WI38 (cell line): ENCODE results near the gene PSTPIP2.

Experiments
- H3K4me3 ChIP-seq: 2 replicates; pipeline ENCODE4 v1.5.1; 2011; ENCODE audit warnings: low read depth, mild to moderate bottlenecking, control low read depth, low read length
- TF ChIP-seq, protein P1 (sequence below): IDR thresholded peaks from 2 replicates; pipeline ENCODE4 v1.5.1; 2012; ENCODE audit warnings: low read depth, mild to moderate bottlenecking, control low read depth, low read length

The PSTPIP2 gene

DNA sequence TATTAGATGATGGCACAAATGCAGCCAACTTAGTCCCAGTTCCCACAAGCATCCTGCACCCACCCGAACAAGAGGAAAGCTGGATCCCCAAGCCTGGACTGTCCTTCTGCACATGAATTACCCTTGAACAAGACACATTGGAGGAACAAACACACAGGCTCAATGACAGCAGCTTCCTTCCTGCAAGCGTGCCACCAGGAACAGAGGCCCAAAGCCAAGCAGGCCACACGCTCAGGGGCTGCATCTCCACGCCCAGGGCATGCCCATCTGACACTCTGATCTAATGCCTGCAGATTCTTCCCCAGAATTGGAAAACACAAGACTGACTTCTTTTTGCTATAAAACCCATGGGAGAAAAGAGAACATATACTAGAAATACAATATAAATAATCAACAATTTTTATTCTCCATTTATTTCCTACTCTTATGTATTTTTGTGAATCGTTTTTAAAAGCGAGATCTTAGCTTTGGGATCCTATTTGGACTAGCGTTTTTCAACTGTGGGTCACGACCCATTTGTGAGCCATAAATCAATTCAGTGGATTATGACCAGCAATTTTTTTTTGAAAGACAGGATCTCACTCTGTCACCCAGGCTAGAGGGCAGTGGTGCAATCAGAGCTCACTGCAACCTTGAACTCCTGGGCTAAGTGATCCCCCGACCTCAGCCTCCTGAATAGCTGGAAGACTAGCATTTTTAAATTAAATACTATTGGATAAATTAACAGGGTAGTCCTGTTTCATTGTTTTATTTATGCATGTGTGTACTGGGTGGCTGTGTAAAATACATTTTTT lies 34.4 kb downstream of the PSTPIP2 start:
- TF ChIP-seq, protein P1, sequence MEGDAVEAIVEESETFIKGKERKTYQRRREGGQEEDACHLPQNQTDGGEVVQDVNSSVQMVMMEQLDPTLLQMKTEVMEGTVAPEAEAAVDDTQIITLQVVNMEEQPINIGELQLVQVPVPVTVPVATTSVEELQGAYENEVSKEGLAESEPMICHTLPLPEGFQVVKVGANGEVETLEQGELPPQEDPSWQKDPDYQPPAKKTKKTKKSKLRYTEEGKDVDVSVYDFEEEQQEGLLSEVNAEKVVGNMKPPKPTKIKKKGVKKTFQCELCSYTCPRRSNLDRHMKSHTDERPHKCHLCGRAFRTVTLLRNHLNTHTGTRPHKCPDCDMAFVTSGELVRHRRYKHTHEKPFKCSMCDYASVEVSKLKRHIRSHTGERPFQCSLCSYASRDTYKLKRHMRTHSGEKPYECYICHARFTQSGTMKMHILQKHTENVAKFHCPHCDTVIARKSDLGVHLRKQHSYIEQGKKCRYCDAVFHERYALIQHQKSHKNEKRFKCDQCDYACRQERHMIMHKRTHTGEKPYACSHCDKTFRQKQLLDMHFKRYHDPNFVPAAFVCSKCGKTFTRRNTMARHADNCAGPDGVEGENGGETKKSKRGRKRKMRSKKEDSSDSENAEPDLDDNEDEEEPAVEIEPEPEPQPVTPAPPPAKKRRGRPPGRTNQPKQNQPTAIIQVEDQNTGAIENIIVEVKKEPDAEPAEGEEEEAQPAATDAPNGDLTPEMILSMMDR, result no peak
- no peak overlapping the region for H3K4me3 ChIP-seq

DNA sequence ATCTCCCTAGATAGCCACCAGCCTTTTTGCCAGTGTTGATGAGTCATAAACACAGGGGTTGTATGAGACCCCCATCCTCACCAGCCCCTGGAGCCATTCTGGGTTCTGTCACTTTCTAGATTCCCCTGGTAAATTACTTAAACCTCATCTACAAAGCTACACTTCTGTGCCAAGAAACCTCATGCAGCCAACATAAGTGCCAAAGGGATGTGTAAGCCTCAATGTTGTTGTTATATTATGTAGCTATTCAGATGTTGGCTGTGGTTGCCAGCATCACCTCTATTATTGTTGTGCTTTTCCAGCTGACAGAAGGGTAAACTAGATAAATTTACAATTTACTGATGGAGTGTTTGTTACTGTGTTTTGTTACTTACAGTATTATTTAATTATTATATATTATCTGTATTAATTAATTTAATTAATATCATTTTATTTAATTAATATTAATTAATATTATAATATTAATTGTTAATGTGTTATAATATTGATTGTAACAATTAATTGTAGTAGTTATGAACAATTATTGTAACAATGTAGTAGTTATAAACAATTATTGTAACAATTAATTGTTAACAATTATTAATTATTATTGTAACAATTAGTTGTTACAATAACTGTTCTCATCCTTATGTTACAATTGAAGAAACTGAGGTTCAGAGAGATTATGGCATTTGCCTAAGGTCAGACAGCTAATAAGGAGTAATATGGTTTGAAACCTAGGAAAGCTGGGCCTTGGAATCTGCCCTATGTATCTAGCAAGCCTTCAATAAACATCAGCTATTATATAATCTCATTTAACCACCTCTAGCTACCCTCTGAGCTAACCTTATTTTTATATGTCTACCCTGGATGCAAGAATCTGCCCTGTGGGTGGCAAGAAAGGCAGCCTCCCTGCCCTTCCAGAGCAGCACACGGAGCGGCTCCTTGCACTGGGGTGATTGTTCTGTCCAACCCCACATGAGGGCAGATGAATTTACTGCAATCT lies 36.1 kb downstream of the PSTPIP2 start:
- TF ChIP-seq, protein P1, result no peak
- no peak overlapping the region for H3K4me3 ChIP-seq

DNA sequence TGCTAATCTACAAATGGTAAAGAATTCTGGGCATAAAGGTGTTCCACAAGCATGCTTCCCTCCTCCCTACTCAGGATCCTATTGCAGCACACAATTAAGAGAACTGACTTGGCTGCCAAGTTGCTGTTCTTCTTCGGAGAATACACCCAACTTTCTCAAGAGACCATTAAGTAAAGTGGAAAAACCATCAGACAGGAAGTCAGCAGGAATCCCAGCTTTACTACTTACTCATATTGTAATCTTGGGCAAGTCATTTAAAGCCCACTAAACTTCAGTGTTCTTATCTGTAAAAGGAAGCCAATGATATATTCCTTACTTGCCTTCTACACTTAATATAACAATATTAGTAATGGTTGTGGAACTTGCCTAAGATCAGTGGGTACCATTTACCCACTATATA lies 37.8 kb downstream of the PSTPIP2 start:
- no peak overlapping the region for H3K4me3 ChIP-seq
- TF ChIP-seq, protein P1, result no peak

DNA sequence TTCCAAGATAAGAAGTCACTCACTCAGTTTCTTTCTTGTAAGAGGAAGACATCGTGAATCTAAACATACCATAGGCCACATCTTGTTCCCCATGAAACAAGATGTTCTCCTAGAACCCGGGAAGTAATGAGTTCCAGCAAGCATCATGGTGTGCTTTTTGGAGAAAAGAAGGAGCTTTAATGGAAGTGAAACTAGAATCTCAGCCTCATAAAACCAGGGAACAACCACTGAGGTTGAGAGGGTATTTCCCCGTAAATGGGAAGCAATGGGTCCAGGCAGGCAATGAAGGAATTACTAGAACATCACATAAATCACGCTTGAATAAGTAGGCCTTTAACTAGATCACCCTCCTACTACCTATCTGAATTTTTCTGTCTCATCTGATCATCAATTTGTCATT lies 40.3 kb downstream of the PSTPIP2 start:
- TF ChIP-seq, protein P1, result no peak
- H3K4me3 ChIP-seq, result no peak overlapping the region

DNA sequence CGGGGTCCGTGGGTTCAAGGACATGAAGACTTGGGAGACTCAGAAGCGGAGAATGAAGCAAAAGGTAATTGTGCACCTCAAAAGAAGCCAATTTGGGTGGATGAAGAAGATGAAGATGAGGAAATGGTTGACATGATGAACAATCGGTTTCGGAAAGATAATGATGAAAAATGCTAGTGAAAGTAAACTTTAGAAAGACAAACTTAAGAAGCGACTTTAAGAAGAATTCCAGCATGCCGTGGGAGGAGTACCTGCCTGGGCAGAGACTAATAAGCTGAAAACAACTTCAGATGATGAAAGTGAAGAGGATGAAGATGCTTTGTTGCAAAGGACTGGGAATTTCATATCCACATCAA lies 43.5 kb downstream of the PSTPIP2 start:
- peak overlapping the region; percentile 59 for H3K4me3 ChIP-seq
- TF ChIP-seq, protein P1, result no peak

DNA sequence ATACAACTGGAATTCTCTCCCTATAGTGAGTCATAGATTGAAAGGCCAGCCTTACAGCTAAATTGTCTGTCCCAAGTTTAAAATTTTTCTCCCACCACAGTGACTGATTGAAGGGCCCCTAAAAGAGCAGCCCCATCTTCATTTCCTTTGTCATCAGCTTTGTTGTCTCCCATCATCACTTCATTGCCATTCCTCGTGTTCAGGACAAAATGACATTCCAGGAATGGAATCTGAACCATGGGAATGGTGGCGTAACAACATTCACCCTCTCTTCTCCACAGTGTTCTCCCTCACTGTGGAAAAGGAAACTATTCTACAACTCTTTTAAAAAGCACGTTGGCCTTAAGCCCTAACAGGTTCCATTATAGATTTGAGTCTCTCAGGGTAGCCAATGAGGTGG lies 52.1 kb downstream of the PSTPIP2 start:
- TF ChIP-seq, protein P1, result no peak
- no peak overlapping the region for H3K4me3 ChIP-seq
